Activated CD4-positive, alpha-beta memory T cell treated with anti-CD3 and anti-CD28 coated beads, Interleukin-2, amount 10 ng/mL, durations not matched to agents 7 days and 5 days (primary cell): ENCODE data around the gene MOV10L1. TPM values are rescaled to one million over a fixed set of nuclear protein-coding genes. Genes with fewer than 3 reads are reported as not detected.

Experiments used
- total RNA-seq, 2 experiments: library from RNA; stranded (reverse); gene quantifications; one replicate each; pipeline ENCODE4 v1.2.3, GENCODE V29; 2021

Gene MOV10L1
- total RNA-seq, 2 experiments from 2014 or later: not detected

Other genes starting within 250 kb of the MOV10L1 start
- gene ZBED4, start 236.2 kb upstream of the MOV10L1 start, total RNA-seq: 10 to 100 TPM; 20.6 to 21.8 TPM
- gene ALG12, start 171.6 kb upstream of the MOV10L1 start, total RNA-seq: 10 to 100 TPM; 14.7 to 20.6 TPM
- 10 to 100 TPM; 50.0 to 51.2 TPM for gene CRELD2, start 171.4 kb upstream of the MOV10L1 start, total RNA-seq
- gene PIM3, start 129.2 kb upstream of the MOV10L1 start, total RNA-seq: 10 to 100 TPM; 60.1 to 62.3 TPM
- gene IL17REL, start 77.2 kb upstream of the MOV10L1 start, total RNA-seq: not detected
- not detected for gene TTLL8, start 31.7 kb upstream of the MOV10L1 start, total RNA-seq
- gene MLC1, start 4.6 kb upstream of the MOV10L1 start, total RNA-seq: under 1 TPM; 0.30 to 0.50 TPM
- under 1 TPM; 0.83 to 0.88 TPM for gene PANX2, start 80.7 kb downstream of the MOV10L1 start, total RNA-seq
- 100 to 1,000 TPM; 136 to 138 TPM for gene TRABD, start 95.9 kb downstream of the MOV10L1 start, total RNA-seq
- 10 to 100 TPM; 21.5 TPM for gene SELENOO, start 111.0 kb downstream of the MOV10L1 start, total RNA-seq
- gene TUBGCP6, start 155.0 kb downstream of the MOV10L1 start, total RNA-seq: 10 to 100 TPM; 50.6 to 53.9 TPM
- gene HDAC10, start 161.3 kb downstream of the MOV10L1 start, total RNA-seq: 10 to 100 TPM; 83.7 to 90.0 TPM
- 1 to 10 TPM; 4.8 to 5.8 TPM for gene MAPK12, start 171.7 kb downstream of the MOV10L1 start, total RNA-seq
- 10 to 100 TPM; 13.4 to 14.2 TPM for gene MAPK11, start 180.4 kb downstream of the MOV10L1 start, total RNA-seq
- gene PLXNB2, start 217.6 kb downstream of the MOV10L1 start, total RNA-seq: 10 to 100 TPM; 21.5 to 23.5 TPM
- 1 to 10 TPM; 5.0 to 5.6 TPM for gene DENND6B, start 237.0 kb downstream of the MOV10L1 start, total RNA-seq